Left ventricle myocardium inferior (tissue), 1 donor: ENCODE data around the gene CXCR4. TPM values are rescaled to one million over a fixed set of nuclear protein-coding genes. Genes with fewer than 3 reads are reported as not detected.
A peak's percentile ranks its signal among the peaks of the same experiment; 100 is the strongest.

ENCODE experiments used
- DNase-seq: peaks from one replicate; pipeline ENCODE4 v3.0.0-alpha.2; 2020
- H3K27ac ChIP-seq: fragments of 200-600 bp; replicated peaks from 2 replicates; pipeline ENCODE4 v1.8.0; 2021
- H3K27me3 ChIP-seq: fragments of 200-600 bp; 2 replicates; pipeline ENCODE4 v1.8.0; 2021; ENCODE audit warnings: low read depth
- H3K36me3 ChIP-seq: fragments of 200-600 bp; 2 replicates; pipeline ENCODE4 v1.8.0; 2021
- H3K4me1 ChIP-seq: fragments of 200-600 bp; 2 replicates; pipeline ENCODE4 v1.8.0; 2021
- H3K4me3 ChIP-seq: fragments of 200-600 bp; 2 replicates; pipeline ENCODE4 v1.8.0; 2021; ENCODE audit warnings: mild to moderate bottlenecking, moderate library complexity
- H3K9me3 ChIP-seq: fragments of 200-600 bp; replicated peaks from 2 replicates; pipeline ENCODE4 v1.8.0; 2021
- CTCF ChIP-seq: fragments of 200-600 bp; IDR thresholded peaks from 2 replicates; pipeline ENCODE4 v1.8.0; 2021; ENCODE audit warnings: antibody characterized with exemption, mild to moderate bottlenecking, borderline replicate concordance
- intact Hi-C: fragments of 100-400 bp; cut with micrococcal nuclease; formaldehyde crosslinking; loops from one replicate; pipeline ENCODE4 v1.11.0; 2022
- total RNA-seq: library from RNA; stranded (reverse); fragmentation: NEBNext Ultra II Directional; extraction: Animal tissue kit (Norgen Biotek cat#: 25700); gene quantifications from one replicate; pipeline ENCODE4 v1.2.1, GENCODE V29; 2021
- donor health status: DM: no; HTN: yes; CAD: no; lungs with severe emphysema.

Gene CXCR4
- total RNA-seq, 1 donor from 2014 or later: 3.2 TPM

GRCh38 chr2:136128366-136128765 is 10.4 kb upstream of the CXCR4 start:
- Histone ChIP-seq H3K27ac (no peak overlapping the region), H3K36me3 (no peaks in the 10 kb centered on the region), H3K4me3 (no peak overlapping the region), H3K27me3 (peaks cover 43% of the 10 kb centered on the region), H3K4me1 (peaks cover 10% of the 10 kb centered on the region), H3K9me3 (no peaks in the 10 kb centered on the region)
- intact Hi-C loops: no loop called here
- DNase-seq: no peak
- TF ChIP-seq CTCF: no peak

- H3K36me3 ChIP-seq: no peaks in the 10 kb centered on the region
- no peak overlapping the region for H3K4me3 ChIP-seq
- intact Hi-C loops: no loop called here
- no peak overlapping the region for H3K27ac ChIP-seq
- H3K27me3 ChIP-seq: peaks cover 50% of the 10 kb centered on the region
- no peak for TF ChIP-seq CTCF
- no peaks in the 10 kb centered on the region for H3K9me3 ChIP-seq
- DNase-seq: no peak
- peaks cover 10% of the 10 kb centered on the region for H3K4me1 ChIP-seq
These were observed 9.4 kb upstream of the CXCR4 start for GRCh38 chr2:136127356-136127755.

GRCh38 chr2:136126421-136126926 is 8.5 kb upstream of the CXCR4 start:
- DNase-seq: no peak
- peaks cover 51% of the 10 kb centered on the region for H3K27me3 ChIP-seq
- intact Hi-C loops: no loop called here
- no peaks in the 10 kb centered on the region for H3K9me3 ChIP-seq
- no peak overlapping the region for H3K27ac ChIP-seq
- H3K36me3 ChIP-seq: no peaks in the 10 kb centered on the region
- peaks cover 10% of the 10 kb centered on the region for H3K4me1 ChIP-seq
- peak overlapping the region; percentile 36 for H3K4me3 ChIP-seq
- no peak for TF ChIP-seq CTCF

GRCh38 chr2:136126021-136126420 is 8.1 kb upstream of the CXCR4 start:
- Histone ChIP-seq H3K27ac (no peak overlapping the region), H3K9me3 (no peaks in the 10 kb centered on the region), H3K36me3 (no peaks in the 10 kb centered on the region), H3K27me3 (peaks cover 55% of the 10 kb centered on the region), H3K4me1 (peaks cover 10% of the 10 kb centered on the region), H3K4me3 (peak overlapping the region; percentile 36)
- DNase-seq: no peak
- intact Hi-C loops: no loop called here
- no peak for TF ChIP-seq CTCF

- no peak for DNase-seq
- Histone ChIP-seq H3K9me3 (no peaks in the 10 kb centered on the region), H3K27me3 (peaks cover 63% of the 10 kb centered on the region), H3K27ac (no peak overlapping the region), H3K4me1 (peaks cover 10% of the 10 kb centered on the region), H3K36me3 (no peaks in the 10 kb centered on the region), H3K4me3 (no peak overlapping the region)
- TF ChIP-seq CTCF: no peak
- intact Hi-C loops: no loop called here
These were observed 7.3 kb upstream of the CXCR4 start for GRCh38 chr2:136125236-136125635.
